ENCODE data around the gene FASTKD2. TPM values are rescaled to one million over a fixed set of nuclear protein-coding genes. Genes with fewer than 3 reads are reported as not detected.

The FASTKD2 gene
- total and polyA plus RNA-seq, 11 donors, result 10.9 to 48.0 (median 42.2) TPM

DNA sequence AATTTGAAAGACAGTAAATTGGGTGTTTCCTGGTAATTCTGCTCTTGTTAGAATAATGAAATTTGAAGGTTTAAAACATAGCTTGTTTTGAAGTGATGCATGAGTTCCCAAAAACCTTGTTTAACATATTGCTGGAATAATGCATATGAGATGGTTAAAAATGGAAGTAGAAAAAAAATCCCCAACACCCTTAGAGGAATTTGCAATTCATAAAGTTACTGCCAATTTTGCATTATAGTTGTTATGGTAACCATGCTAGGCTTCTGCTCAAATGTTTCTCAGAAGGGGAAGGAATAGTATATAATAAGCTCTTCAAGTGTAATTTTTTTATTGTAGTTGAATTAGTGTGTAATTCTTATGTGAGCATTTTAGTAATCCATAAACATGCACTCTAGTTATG, 49.1 kb downstream of the FASTKD2 start:
- TF ChIP-seq, protein P1, sequence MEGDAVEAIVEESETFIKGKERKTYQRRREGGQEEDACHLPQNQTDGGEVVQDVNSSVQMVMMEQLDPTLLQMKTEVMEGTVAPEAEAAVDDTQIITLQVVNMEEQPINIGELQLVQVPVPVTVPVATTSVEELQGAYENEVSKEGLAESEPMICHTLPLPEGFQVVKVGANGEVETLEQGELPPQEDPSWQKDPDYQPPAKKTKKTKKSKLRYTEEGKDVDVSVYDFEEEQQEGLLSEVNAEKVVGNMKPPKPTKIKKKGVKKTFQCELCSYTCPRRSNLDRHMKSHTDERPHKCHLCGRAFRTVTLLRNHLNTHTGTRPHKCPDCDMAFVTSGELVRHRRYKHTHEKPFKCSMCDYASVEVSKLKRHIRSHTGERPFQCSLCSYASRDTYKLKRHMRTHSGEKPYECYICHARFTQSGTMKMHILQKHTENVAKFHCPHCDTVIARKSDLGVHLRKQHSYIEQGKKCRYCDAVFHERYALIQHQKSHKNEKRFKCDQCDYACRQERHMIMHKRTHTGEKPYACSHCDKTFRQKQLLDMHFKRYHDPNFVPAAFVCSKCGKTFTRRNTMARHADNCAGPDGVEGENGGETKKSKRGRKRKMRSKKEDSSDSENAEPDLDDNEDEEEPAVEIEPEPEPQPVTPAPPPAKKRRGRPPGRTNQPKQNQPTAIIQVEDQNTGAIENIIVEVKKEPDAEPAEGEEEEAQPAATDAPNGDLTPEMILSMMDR (IDR thresholded peaks at IDR 0.05), result no peak
- no peak for TF ChIP-seq POLR2A (IDR thresholded peaks at IDR 0.05)
- no peak for ATAC-seq
- H3K36me3 ChIP-seq, result no peaks in the 10 kb centered on the region

DNA sequence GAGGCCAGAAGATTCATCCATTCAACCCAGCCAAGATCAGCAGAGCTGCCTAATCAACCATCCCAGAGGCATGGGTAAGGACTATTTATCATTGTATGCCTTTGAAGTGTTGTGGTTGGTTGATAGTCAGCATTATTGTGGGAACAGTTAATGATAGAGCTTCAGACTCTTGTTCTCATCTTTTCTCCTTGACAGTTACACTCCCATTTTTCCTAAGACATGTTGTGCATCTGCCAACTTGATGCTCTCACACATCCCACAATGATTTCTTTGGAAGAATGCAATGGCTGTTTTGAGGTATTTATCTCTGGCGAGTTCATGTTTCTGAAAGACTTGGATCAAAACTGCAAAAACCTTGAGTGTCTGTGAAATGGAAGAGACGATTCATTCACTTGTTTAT, 55.4 kb downstream of the FASTKD2 start:
- intact Hi-C loops (cut with DNase I), result no loop called here
- Histone ChIP-seq H3K9me3 (peaks cover 0 to 5% (median 0%) of the 10 kb centered on the region in 12 donors), H3K4me3 (no peak overlapping the region), H3K27ac (no peak overlapping the region), H3K4me1 (peaks cover 0 to 15% (median 5%) of the 10 kb centered on the region in 12 donors), H3K36me3 (no peaks in the 10 kb centered on the region), H3K27me3 (no peaks in the 10 kb centered on the region)
- 47 to 68% (median 50%) methylated on average over 2 of the region's 2 CpGs for WGBS, 4 donors
- ATAC-seq, result no peak
- DNase-seq, result no peak
- TF ChIP-seq, protein P1 (IDR thresholded peaks at IDR 0.05), result no peak
- TF ChIP-seq POLR2A (IDR thresholded peaks at IDR 0.05), result no peak

More for the DNA sequence above, 49.1 kb downstream of the FASTKD2 start:
- Histone ChIP-seq H3K4me1 (no peaks in the 10 kb centered on the region), H3K27me3 (no peaks in the 10 kb centered on the region), H3K27ac (no peak overlapping the region), H3K4me3 (no peak overlapping the region), H3K9me3 (peaks cover 0 to 13% (median 0%) of the 10 kb centered on the region in 12 donors)
- DNase-seq, result no peak
- intact Hi-C loops (cut with DNase I), result no loop called here

DNA sequence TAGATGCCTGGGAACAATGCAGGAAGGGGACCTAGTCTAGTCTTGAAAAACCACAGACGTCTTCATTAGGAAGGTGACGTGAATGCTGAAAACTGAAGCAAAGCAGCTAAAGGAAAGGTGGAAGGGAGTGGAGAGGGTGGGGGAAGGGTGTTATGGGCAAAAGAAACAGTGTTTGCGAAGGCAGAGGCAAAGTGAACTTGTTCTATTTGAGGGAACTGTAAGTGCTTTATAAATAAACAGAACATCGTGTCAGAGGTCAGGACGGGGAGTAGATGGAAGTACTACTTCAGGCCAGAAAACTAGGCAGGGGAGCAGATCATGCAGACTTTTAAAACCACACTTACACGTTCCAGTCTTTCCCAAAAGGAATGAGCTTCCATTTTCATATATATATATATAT, 57.8 kb downstream of the FASTKD2 start:
- WGBS, 4 donors, result 31 to 38% (median 34%) methylated on average over 6 of the region's 6 CpGs

DNA sequence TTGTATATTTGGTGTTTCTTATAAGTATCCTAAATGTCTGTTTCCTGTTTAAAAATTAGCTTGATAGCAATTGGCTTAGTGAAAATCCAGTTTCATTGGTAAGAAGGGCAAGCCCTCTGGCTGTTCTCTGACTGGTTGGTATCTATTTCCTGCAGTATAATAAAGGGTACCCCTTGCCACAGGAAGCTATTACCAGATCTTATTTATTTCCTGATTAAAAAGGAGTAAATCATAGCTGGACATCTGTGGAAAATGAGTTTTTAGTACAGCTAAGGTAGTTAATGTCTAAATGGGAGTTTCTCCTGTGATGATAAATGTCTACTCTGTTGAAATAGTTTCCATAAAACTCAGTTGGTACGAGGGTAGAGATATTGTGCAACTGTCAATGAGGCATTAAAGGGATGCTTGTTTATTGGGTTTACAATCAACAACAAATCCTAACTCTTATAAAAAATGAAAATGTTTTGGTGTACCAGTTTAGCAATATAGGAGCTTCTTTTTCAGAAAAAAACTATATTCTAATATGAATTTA, 58.7 kb downstream of the FASTKD2 start:
- no peaks in the 10 kb centered on the region for H3K9me3 ChIP-seq
- H3K4me1 ChIP-seq, result peaks cover 0 to 15% (median 5%) of the 10 kb centered on the region in 12 donors
- peak overlapping the region in 8 of 12 donors; percentile 41 to 85 (median 66) for H3K27ac ChIP-seq

More for the DNA sequence above, 57.8 kb downstream of the FASTKD2 start:
- DNase-seq (peak in 4 of 5 donors; percentile 35 to 45 (median 38)), ATAC-seq (peak; percentile 96 to 98 (median 98))
- intact Hi-C loops (cut with DNase I), result no loop called here
- H3K36me3 ChIP-seq, result no peaks in the 10 kb centered on the region
- no peaks in the 10 kb centered on the region for H3K9me3 ChIP-seq
- TF ChIP-seq, protein P1 (IDR thresholded peaks at IDR 0.05), result no peak
- no peak for TF ChIP-seq POLR2A (IDR thresholded peaks at IDR 0.05)
- H3K4me1 ChIP-seq, result peaks cover 0 to 15% (median 5%) of the 10 kb centered on the region in 12 donors
- H3K27me3 ChIP-seq, result no peaks in the 10 kb centered on the region
- peak overlapping the region; percentile 29 to 85 (median 69) for H3K27ac ChIP-seq
- peak overlapping the region in 2 of 12 donors; percentile 15 to 29 for H3K4me3 ChIP-seq

More for the DNA sequence above, 58.7 kb downstream of the FASTKD2 start:
- ATAC-seq (no peak), DNase-seq (no peak)
- intact Hi-C loops (cut with DNase I), result no loop called here
- no peaks in the 10 kb centered on the region for H3K27me3 ChIP-seq
- H3K36me3 ChIP-seq, result no peaks in the 10 kb centered on the region
- no peak overlapping the region for H3K4me3 ChIP-seq
- no peak for TF ChIP-seq POLR2A (IDR thresholded peaks at IDR 0.05)
- TF ChIP-seq, protein P1 (IDR thresholded peaks at IDR 0.05), result no peak
- WGBS, 4 donors, result 59 to 65% (median 63%) methylated on average over 1 of the region's 1 CpG

Data from heart left ventricle (tissue), 16 donors.